ENCODE measurements around the gene PLCH2.

Gene PLCH2

GRCh38 chr1:2515763-2516080 lies 39.6 kb downstream of the PLCH2 start:
- no peak for DNase-seq (ENCODE audit: low read depth)

- DNase-seq (ENCODE audit: low read depth) = no peak
Observed at GRCh38 chr1:2516124-2516523, 40.0 kb downstream of the PLCH2 start.

DNA sequence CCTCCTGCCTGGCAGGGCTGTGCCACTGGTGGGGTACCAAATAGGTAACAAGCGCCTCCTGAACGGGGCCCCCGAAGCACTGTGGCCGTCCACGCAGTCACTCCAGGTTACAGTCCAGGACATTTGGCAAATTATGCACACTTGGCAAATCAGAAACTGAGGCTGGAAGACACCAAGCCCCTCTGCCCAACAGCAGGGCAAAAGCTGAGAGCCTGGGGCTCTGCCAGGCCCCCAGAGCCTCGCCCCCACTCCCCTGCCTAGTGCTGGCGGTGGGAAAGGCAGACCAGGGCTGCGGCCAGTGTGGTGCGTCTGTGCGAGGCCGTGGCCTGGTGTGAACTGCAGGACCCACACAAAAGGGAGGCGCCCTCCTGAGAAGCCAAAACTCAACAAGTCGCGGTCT lies 40.9 kb downstream of the PLCH2 start:
- DNase-seq (ENCODE audit: low read depth) = no peak

GRCh38 chr1:2517966-2518365 lies 41.9 kb downstream of the PLCH2 start:
- no peak for DNase-seq (ENCODE audit: low read depth)

GRCh38 chr1:2518528-2518927 lies 42.4 kb downstream of the PLCH2 start:
- no peak for DNase-seq (ENCODE audit: low read depth)

DNA sequence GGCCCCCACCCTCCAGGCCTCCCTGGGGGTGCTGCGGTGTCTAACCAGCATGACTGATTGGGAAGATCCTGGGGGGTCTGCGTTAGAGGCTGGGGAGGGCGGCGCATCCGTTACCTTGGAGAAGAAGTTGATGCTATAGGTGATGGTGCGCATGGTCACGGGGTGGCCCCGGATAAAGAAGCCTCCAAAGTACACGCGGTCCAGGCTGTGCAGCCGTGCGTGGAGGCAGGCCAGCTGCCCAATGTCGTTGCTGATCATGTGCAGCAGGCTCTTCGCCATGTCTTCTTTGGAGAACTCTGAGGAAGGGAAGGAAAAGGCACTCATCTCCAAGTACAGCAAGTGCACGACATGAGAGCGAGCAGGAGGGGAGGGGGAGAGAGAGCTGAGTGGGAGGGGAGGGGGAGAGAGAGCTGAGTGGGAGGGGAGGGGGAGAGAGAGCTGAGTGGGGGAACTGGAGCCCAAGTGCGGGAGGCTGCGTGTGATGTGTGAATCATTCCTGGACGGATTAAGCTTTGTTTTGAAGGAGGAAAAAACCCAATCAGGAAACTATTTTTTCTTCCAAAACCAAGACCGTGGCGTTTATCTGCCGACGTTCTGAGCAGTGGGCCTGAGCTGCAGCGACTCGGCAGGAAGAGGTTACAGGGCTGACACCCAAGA lies 43.1 kb downstream of the PLCH2 start:
- DNase-seq (ENCODE audit: low read depth) = no peak

GRCh38 chr1:2519729-2520128 lies 43.6 kb downstream of the PLCH2 start:
- no peak for DNase-seq (ENCODE audit: low read depth)

DNA sequence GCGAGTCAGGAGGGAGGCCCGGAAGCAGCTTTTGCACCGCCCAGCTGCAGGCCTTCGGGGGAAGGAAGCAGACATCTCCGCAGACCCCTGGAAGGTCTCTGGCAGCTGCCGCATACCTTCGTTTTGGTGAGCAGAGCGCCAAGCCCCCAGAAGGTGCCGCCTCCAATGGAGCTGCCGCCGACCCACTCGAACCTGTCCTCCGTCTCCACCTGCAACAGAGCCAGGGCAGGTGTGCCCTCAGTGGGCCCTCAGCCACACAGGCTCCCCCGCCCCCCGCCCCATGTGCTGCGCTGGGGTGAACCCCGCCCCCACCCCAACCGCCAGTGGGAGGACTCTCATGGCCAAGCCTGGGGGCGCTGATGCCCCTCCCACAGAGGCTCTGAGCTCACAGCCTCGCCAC lies 44.1 kb downstream of the PLCH2 start:
- DNase-seq (ENCODE audit: low read depth) = no peak

DNA sequence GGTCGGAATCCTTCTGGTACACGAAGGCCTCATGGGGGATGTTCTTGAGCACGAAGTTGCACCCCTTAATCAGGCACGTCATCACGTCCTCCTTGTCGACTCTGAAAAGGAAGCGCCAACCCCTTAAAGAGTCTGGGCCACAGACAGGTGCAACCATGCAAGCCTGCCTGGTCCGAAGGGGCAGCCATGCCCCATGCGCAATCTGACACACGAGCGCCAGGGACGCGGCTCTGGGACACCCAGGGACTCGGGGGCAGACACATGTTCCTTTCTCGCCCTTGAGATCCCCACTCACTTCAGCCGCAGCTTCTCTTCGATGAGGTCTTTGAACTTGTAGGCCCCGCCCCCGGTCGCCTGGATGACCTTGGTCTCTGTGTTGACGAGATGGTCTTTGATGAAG lies 44.7 kb downstream of the PLCH2 start:
- DNase-seq (ENCODE audit: low read depth) = no peak

- no peak for DNase-seq (ENCODE audit: low read depth)
Observed at GRCh38 chr1:2522230-2522629, 46.1 kb downstream of the PLCH2 start.

DNA sequence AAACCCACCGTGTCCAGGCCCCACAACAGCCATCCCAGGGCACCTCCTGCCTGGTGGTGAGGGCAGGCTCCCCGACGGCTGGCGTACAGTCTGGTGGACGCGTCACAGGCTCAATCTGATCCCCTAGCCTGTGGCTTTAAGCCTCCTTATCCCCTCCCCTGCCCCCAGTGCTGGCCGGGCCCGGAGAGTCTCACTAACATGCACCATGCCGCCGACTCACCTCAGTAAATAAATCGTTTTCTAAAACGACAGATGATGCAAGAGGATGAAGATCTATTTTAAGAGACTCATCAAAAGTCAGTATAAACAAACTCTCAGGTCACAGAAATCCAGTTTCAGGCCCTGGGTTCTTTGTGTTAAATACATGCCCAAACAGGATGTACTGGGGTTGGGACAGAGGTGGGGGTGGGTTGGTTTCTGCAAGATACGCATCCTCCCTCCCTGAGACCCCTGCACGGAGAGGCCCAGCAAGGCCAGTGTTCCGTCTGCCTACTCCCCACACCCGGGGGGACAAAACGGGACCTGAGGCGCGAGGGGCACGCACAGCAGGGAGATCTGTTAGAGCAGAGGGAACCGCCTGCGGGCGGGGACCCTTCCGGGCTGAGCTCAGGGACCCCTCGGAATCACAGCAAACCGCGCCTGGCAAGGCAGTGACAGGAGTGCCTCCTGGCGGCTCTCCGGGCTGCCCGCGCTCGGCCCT lies 47.3 kb downstream of the PLCH2 start:
- no peak for DNase-seq (ENCODE audit: low read depth)

GRCh38 chr1:2523891-2524609 lies 48.0 kb downstream of the PLCH2 start:
- DNase-seq (ENCODE audit: low read depth) = no peak

DNA sequence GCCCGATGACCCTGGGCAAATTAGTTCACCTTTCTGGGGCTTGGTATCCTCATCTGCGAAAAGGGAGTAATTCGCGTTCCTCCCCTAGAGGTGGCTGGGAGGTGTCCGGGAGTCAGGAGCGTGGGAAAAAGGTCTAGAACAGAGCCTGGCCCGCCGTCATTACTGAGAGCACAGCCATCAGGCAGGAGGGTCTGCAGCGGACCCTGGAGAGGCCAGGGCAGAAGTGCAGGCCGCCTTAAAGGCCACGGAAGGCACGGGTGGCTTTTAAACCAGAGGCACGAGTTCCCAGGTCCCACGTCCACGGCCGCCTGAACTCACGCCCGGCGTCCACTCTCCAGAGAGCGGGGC lies 49.5 kb downstream of the PLCH2 start:
- no peak for DNase-seq (ENCODE audit: low read depth)

- DNase-seq (ENCODE audit: low read depth) = peak; percentile 55
Observed at GRCh38 chr1:2525920-2526823, 50.1 kb downstream of the PLCH2 start, which contains the start of gene PANK4. TSS of gene PANK4 (minus strand) at chr1:2526596. CDS start at chr1:2526587, 9 bp downstream.

DNA sequence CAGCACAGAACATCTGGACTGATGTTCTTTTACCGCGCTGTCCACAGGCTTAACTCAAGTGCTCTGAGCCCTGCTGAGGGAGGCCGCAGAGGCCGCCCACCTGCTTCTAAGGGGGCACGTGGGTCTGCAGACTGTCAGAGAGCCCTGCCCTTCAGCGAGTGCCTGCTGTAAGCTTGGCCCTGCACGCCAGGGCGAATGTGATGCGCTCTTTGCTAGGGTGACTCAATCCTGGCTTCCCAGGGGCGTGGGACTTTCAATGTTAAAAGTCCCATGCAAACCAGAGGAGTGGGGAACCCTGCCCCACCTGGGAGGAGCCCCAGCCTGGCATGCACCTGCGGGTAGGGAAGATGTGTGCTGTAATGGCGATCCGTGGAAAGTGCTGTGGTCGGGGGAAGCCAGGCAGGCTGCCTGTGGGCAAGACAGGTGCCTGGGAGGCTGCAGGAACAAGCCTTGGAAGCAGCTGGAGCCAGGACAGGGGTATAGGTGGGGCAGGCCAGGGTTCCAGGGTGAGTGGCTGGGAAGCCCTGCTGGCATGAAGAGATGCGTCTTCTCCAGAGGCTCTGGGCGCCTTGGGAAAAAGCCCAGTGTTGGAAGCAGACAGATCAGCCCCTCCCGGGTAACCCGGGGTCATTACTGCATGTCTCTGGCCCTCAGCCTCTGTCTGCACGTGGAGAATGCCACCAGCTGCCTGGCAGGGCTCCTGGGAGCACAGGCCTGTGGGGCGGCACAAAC lies 50.9 kb downstream of the PLCH2 start:
- no peak for DNase-seq (ENCODE audit: low read depth)

GRCh38 chr1:2527556-2527860 lies 51.4 kb downstream of the PLCH2 start:
- DNase-seq (ENCODE audit: low read depth) = no peak

DNA sequence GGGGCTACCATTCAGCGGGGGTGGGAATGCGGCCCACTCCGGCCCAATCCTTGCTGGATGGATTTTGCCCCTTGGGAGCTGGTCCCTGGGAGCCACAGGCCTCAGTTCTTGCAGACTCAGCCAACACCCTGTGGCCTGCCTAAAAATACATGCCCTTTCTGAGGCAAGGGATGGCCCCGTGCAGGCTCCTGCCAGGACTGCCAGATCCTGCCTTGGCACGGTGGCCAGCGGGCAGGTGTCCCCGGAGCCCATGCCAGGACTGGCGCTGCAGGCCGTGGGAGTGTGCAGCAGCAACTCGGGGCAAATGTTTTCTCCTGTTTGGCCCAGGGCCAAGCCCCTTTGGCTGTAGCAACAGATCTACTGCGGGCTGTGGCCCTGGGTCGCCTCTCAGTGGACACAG lies 51.9 kb downstream of the PLCH2 start:
- no peak for DNase-seq (ENCODE audit: low read depth)

GRCh38 chr1:2528611-2528965 lies 52.5 kb downstream of the PLCH2 start:
- no peak for DNase-seq (ENCODE audit: low read depth)

DNA sequence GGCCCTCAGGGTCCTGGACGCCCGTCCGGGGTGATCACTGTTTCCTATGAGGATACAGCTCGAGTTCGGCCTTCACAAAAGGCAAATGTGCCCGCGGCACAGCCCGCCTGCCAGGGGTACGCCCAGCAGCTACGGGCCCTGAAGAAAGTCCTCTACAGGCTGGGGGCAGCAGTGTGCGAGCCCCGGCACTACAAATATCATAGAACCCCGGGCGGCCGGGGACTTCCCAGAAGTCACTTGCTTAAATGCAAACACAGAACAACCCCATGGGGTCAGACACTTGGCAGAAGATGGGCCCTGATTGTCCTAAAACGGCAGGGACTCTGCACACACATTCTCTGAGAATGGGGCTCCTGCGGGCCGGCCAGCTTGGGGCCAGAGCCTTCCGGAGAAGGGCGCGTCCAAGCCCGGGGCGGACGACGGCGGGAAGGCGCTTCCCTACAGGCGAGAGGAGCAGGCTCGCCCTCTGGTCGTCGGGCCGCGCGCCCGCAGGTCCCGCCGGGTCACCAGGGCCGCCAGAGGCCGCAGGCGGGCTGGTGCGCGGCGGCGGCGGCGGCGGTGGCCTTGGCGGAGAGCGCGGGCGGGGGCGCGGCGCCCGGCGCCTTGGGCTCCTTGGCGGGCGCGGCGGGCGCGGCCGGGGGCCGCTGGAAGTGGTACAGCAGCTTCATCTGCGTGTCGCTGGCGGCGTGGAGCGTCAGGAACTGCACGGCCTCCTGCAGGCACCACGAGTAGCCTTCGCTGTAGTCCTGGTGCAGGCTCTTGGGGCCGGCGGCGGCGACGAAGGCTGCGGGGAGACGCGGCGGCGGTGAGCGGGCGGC lies 53.1 kb downstream of the PLCH2 start:
- no peak for DNase-seq (ENCODE audit: low read depth)

- DNase-seq (ENCODE audit: low read depth) = no peak
Observed at GRCh38 chr1:2529784-2530512, 53.9 kb downstream of the PLCH2 start, which contains the start of gene HES5. TSS of gene HES5 (minus strand) at chr1:2530263. CDS start at chr1:2530164, 99 bp downstream.
